WTC11 (cell line): ENCODE data around the gene ELANE. TPM values are rescaled to one million over a fixed set of nuclear protein-coding genes. Genes with fewer than 3 reads are reported as not detected.

Source experiments
- ATAC-seq: fragments of 200-7000 bp; cut with Tn5 transposase; 2 replicates; pipeline ENCODE4 v1.10.0; 2021; ENCODE audit warnings: mild to moderate bottlenecking, moderate library complexity
- CTCF ChIA-PET: fragments of 300-600 bp; sonication (Branson Sonifier 250); formaldehyde crosslinking; loops from one replicate; lab custom pipeline; 2021; ENCODE audit warnings: antibody characterized with exemption; lab: Charles Lee
- POLR2A ChIA-PET: fragments of 350-600 bp; sonication (Branson Sonifier 250); formaldehyde crosslinking; loops from one replicate; lab custom pipeline; 2021; ENCODE audit warnings: antibody characterized with exemption; lab: Charles Lee
- DNase-seq: peaks from one replicate; pipeline ENCODE4 v3.0.0; 2021; ENCODE audit warnings: low spot score
- H3K27ac Mint-ChIP-seq: 2 replicates; pipeline ENCODE4 v1.8.0; 2021; ENCODE audit warnings: mixed read lengths
- H3K27me3 Mint-ChIP-seq: 2 replicates; pipeline ENCODE4 v1.8.0; 2021; ENCODE audit warnings: low read depth, mild to moderate bottlenecking, moderate library complexity, mixed read lengths
- H3K36me3 Mint-ChIP-seq: 2 replicates; pipeline ENCODE4 v1.8.0; 2021; ENCODE audit warnings: mixed read lengths
- H3K4me1 Mint-ChIP-seq: 2 replicates; pipeline ENCODE4 v1.8.0; 2022; ENCODE audit warnings: mixed read lengths
- H3K4me3 Mint-ChIP-seq: 2 replicates; pipeline ENCODE4 v1.8.0; 2021; ENCODE audit warnings: mild to moderate bottlenecking, moderate library complexity, mixed read lengths
- H3K9me3 Mint-ChIP-seq: 2 replicates; pipeline ENCODE4 v1.8.0; 2021; ENCODE audit warnings: mixed read lengths
- AFF4 ChIP-seq: sonication (generic); formaldehyde crosslinking; IDR thresholded peaks from 2 replicates; pipeline ENCODE4 v1.8.1; 2023; ENCODE audit warnings: mild to moderate bottlenecking, missing genetic modification reagents, borderline replicate concordance
- AR ChIP-seq: fragments of 250-450 bp; sonication (Bioruptor Pico); IDR thresholded peaks from 2 replicates; pipeline ENCODE4 v1.9.0; 2021; ENCODE audit warnings: mild to moderate bottlenecking
- ATF2 ChIP-seq: sonication (generic); formaldehyde crosslinking; IDR thresholded peaks from 2 replicates; pipeline ENCODE4 v1.8.1; 2022; ENCODE audit warnings: low read depth, missing genetic modification reagents, borderline replicate concordance
- JUN ChIP-seq: sonication (generic); formaldehyde crosslinking; IDR thresholded peaks from 2 replicates; pipeline ENCODE4 v1.8.0; 2023; ENCODE audit warnings: mild to moderate bottlenecking, missing genetic modification reagents
- OVOL2 ChIP-seq: fragments of 250-450 bp; sonication (Bioruptor Pico); IDR thresholded peaks from 2 replicates; pipeline ENCODE4 v1.9.0; 2021; ENCODE audit warnings: mild to moderate bottlenecking, borderline replicate concordance
- SMAD3 ChIP-seq: sonication (generic); formaldehyde crosslinking; IDR thresholded peaks from 2 replicates; pipeline ENCODE4 v1.8.0; 2022; ENCODE audit warnings: missing genetic modification reagents, mild to moderate bottlenecking, borderline replicate concordance
- TEAD4 ChIP-seq: sonication (generic); formaldehyde crosslinking; IDR thresholded peaks from 2 replicates; pipeline ENCODE4 v1.8.0; 2022; ENCODE audit warnings: mild to moderate bottlenecking, missing genetic modification reagents
- TP53 ChIP-seq: sonication (generic); formaldehyde crosslinking; IDR thresholded peaks from 2 replicates; pipeline ENCODE4 v1.8.1; 2023; ENCODE audit warnings: mild to moderate bottlenecking, missing genetic modification reagents
- USF2 ChIP-seq: sonication (generic); formaldehyde crosslinking; IDR thresholded peaks from 2 replicates; pipeline ENCODE4 v1.8.1; 2023; ENCODE audit warnings: mild to moderate bottlenecking, missing genetic modification reagents, moderate library complexity
- ZNF263 ChIP-seq: sonication (generic); formaldehyde crosslinking; IDR thresholded peaks from 2 replicates; pipeline ENCODE4 v1.8.1; 2022; ENCODE audit warnings: low read depth, mild to moderate bottlenecking, moderate library complexity, missing genetic modification reagents
- ZNF423 ChIP-seq: fragments of 250-450 bp; sonication (Bioruptor Pico); IDR thresholded peaks from 2 replicates; pipeline ENCODE4 v2.1.2; 2022; ENCODE audit warnings: mild to moderate bottlenecking, moderate library complexity
- ZNF671 ChIP-seq: fragments of 250-450 bp; sonication (Bioruptor Pico); IDR thresholded peaks from 2 replicates; pipeline ENCODE4 v1.8.0; 2021; ENCODE audit warnings: mild to moderate bottlenecking
- ZSCAN18 ChIP-seq: fragments of 250-450 bp; sonication (Bioruptor Pico); IDR thresholded peaks from 2 replicates; pipeline ENCODE4 v2.1.2; 2022; ENCODE audit warnings: mild to moderate bottlenecking, moderate library complexity
- total RNA-seq: library from RNA; stranded (reverse); gene quantifications from 3 replicates; pipeline ENCODE4 v1.2.3, GENCODE V29; 2021

ELANE gene
- total RNA-seq, 1 experiment from 2014 or later: not detected

GRCh38 chr19:888581-889385 is 36.7 kb downstream of the ELANE start (continued):
- no peak for TF ChIP-seq USF2
- TF ChIP-seq TP53: no peak
- TF ChIP-seq SMAD3 (CRISPR knock-in tag): no peak

GRCh38 chr19:889662-890295 is 37.7 kb downstream of the ELANE start:
- Mint-ChIP-seq H3K4me1 (no peaks in the 10 kb centered on the region), H3K36me3 (no peaks in the 10 kb centered on the region; the same call in 1 of the 2 replicates), H3K4me3 (no peak overlapping the region), H3K27me3 (peaks cover 3% of the 10 kb centered on the region; the same call in 1 of the 2 replicates), H3K9me3 (no peaks in the 10 kb centered on the region), H3K27ac (no peak overlapping the region)
- CTCF ChIA-PET: no interaction called here
- no peak for ATAC-seq
- POLR2A ChIA-PET: no interaction called here
- TF ChIP-seq OVOL2 (CRISPR knock-in tag): no peak
- TF ChIP-seq ZNF423 (CRISPR knock-in tag): no peak
- TF ChIP-seq ZNF671 (CRISPR knock-in tag): no peak
- no peak for TF ChIP-seq JUN (CRISPR knock-in tag)
- no peak for TF ChIP-seq ZSCAN18 (CRISPR knock-in tag)
- TF ChIP-seq AR (CRISPR knock-in tag): no peak
- TF ChIP-seq AFF4 (CRISPR knock-in tag): no peak
- TF ChIP-seq ATF2: no peak
- no peak for TF ChIP-seq ZNF263 (CRISPR knock-in tag)
- no peak for TF ChIP-seq TEAD4 (CRISPR knock-in tag)
- no peak for DNase-seq
